MG63 (cell line): ENCODE measurements around the gene MCOLN3. TPM values are rescaled to one million over a fixed set of nuclear protein-coding genes. Genes with fewer than 3 reads are reported as not detected.

Experiments
- DNase-seq: peaks from one replicate; pipeline ENCODE4 v3.0.0-alpha.2; 2020
- H3K27me3 ChIP-seq: fragments of 250-450 bp; sonication (Bioruptor Pico); 2 replicates; pipeline ENCODE4 v1.5.1; 2020; ENCODE audit warnings: mild to moderate bottlenecking, moderate library complexity
- H3K36me3 ChIP-seq: fragments of 250-450 bp; sonication (Bioruptor Pico); 2 replicates; pipeline ENCODE4 v1.5.1; 2020; ENCODE audit warnings: mild to moderate bottlenecking, moderate library complexity
- H3K4me3 ChIP-seq: fragments of 250-450 bp; sonication (Bioruptor Pico); 2 replicates; pipeline ENCODE4 v1.5.1; 2020; ENCODE audit warnings: mild to moderate bottlenecking, moderate library complexity
- H3K9me3 ChIP-seq: fragments of 250-450 bp; sonication (Bioruptor Pico); 2 replicates; pipeline ENCODE4 v1.5.1; 2020; ENCODE audit warnings: mild to moderate bottlenecking, moderate library complexity
- total RNA-seq: library from RNA; depleted of rRNA; stranded (reverse); fragments of >200 nt; shearing (Covaris generic); gene quantifications from 2 replicates; pipeline ENCODE4 v1.2.3, GENCODE V29; 2014; ENCODE audit warnings: low replicate concordance; rRNA removed

MCOLN3 gene
- total RNA-seq, result 0.35 and 0.82 TPM in 2 replicates

GRCh38 chr1:85048296-85049064, at the start of gene MCOLN3:
MCOLN3 (minus strand) TSS chr1:85048500; CDS start chr1:85045360, 3,140 bp downstream.
- DNase-seq, result peak; percentile 62
- no peaks in the 10 kb centered on the region; the same call in none of the 2 replicates for H3K27me3 ChIP-seq
- H3K36me3 ChIP-seq, result no peaks in the 10 kb centered on the region
- H3K9me3 ChIP-seq, result no peaks in the 10 kb centered on the region
- H3K4me3 ChIP-seq, result peak within 1 kb of the TSS; percentile 52

- Histone ChIP-seq H3K27me3 (no peaks in the 10 kb centered on the region), H3K9me3 (no peaks in the 10 kb centered on the region), H3K36me3 (no peaks in the 10 kb centered on the region), H3K4me3 (no peak overlapping the region)
- DNase-seq, result no peak
Measured at GRCh38 chr1:85093644-85094043, 45.3 kb upstream of the MCOLN3 start.

- no peaks in the 10 kb centered on the region for H3K9me3 ChIP-seq
- no peak for DNase-seq
- H3K4me3 ChIP-seq, result no peak overlapping the region
- no peaks in the 10 kb centered on the region for H3K36me3 ChIP-seq
- no peaks in the 10 kb centered on the region for H3K27me3 ChIP-seq
Measured at GRCh38 chr1:85091671-85092280, 43.5 kb upstream of the MCOLN3 start.

GRCh38 chr1:85090225-85090624, 41.9 kb upstream of the MCOLN3 start:
- no peaks in the 10 kb centered on the region for H3K9me3 ChIP-seq
- H3K36me3 ChIP-seq, result no peaks in the 10 kb centered on the region
- no peaks in the 10 kb centered on the region for H3K27me3 ChIP-seq
- no peak overlapping the region for H3K4me3 ChIP-seq
- no peak for DNase-seq

GRCh38 chr1:85089203-85089602, 40.9 kb upstream of the MCOLN3 start:
- Histone ChIP-seq H3K27me3 (no peaks in the 10 kb centered on the region), H3K36me3 (no peaks in the 10 kb centered on the region), H3K9me3 (no peaks in the 10 kb centered on the region), H3K4me3 (no peak overlapping the region)
- no peak for DNase-seq

- Histone ChIP-seq H3K36me3 (no peaks in the 10 kb centered on the region), H3K4me3 (no peak overlapping the region), H3K27me3 (no peaks in the 10 kb centered on the region), H3K9me3 (no peaks in the 10 kb centered on the region)
- no peak for DNase-seq
Measured at GRCh38 chr1:85088408-85088784, 40.1 kb upstream of the MCOLN3 start.

- H3K9me3 ChIP-seq, result no peaks in the 10 kb centered on the region
- H3K36me3 ChIP-seq, result no peaks in the 10 kb centered on the region
- DNase-seq, result no peak
- no peaks in the 10 kb centered on the region for H3K27me3 ChIP-seq
- H3K4me3 ChIP-seq, result no peak overlapping the region
Measured at GRCh38 chr1:85087659-85088407, 39.5 kb upstream of the MCOLN3 start.

- Histone ChIP-seq H3K9me3 (no peaks in the 10 kb centered on the region), H3K27me3 (no peaks in the 10 kb centered on the region), H3K36me3 (no peaks in the 10 kb centered on the region), H3K4me3 (no peak overlapping the region)
- DNase-seq, result no peak
Measured at GRCh38 chr1:85085417-85085816, 37.1 kb upstream of the MCOLN3 start.

- no peaks in the 10 kb centered on the region for H3K27me3 ChIP-seq
- DNase-seq, result no peak
- no peak overlapping the region for H3K4me3 ChIP-seq
- no peaks in the 10 kb centered on the region for H3K9me3 ChIP-seq
- H3K36me3 ChIP-seq, result no peaks in the 10 kb centered on the region
Measured at GRCh38 chr1:85078903-85079302, 30.6 kb upstream of the MCOLN3 start.

GRCh38 chr1:85074365-85074964, 26.2 kb upstream of the MCOLN3 start:
- no peak overlapping the region for H3K4me3 ChIP-seq
- H3K27me3 ChIP-seq, result no peaks in the 10 kb centered on the region
- no peak for DNase-seq
- no peaks in the 10 kb centered on the region for H3K36me3 ChIP-seq
- no peaks in the 10 kb centered on the region for H3K9me3 ChIP-seq

- H3K4me3 ChIP-seq, result no peak overlapping the region
- no peaks in the 10 kb centered on the region for H3K36me3 ChIP-seq
- no peaks in the 10 kb centered on the region for H3K9me3 ChIP-seq
- H3K27me3 ChIP-seq, result no peaks in the 10 kb centered on the region
- no peak for DNase-seq
Measured at GRCh38 chr1:85070972-85071492, 22.7 kb upstream of the MCOLN3 start.

GRCh38 chr1:85068846-85069245, 20.5 kb upstream of the MCOLN3 start:
- DNase-seq, result no peak
- Histone ChIP-seq H3K9me3 (no peaks in the 10 kb centered on the region), H3K27me3 (no peaks in the 10 kb centered on the region), H3K36me3 (no peaks in the 10 kb centered on the region), H3K4me3 (no peak overlapping the region)

- Histone ChIP-seq H3K27me3 (no peaks in the 10 kb centered on the region), H3K4me3 (no peak overlapping the region), H3K36me3 (no peaks in the 10 kb centered on the region), H3K9me3 (no peaks in the 10 kb centered on the region)
- no peak for DNase-seq
Measured at GRCh38 chr1:85065550-85065949, 17.2 kb upstream of the MCOLN3 start.

GRCh38 chr1:85062425-85063026, 14.2 kb upstream of the MCOLN3 start:
- no peaks in the 10 kb centered on the region for H3K36me3 ChIP-seq
- H3K27me3 ChIP-seq, result no peaks in the 10 kb centered on the region
- no peaks in the 10 kb centered on the region for H3K9me3 ChIP-seq
- H3K4me3 ChIP-seq, result peak overlapping the region; percentile 48
- no peak for DNase-seq

- peak; percentile 91 for DNase-seq
Measured at GRCh38 chr1:85061711-85062424, 13.6 kb upstream of the MCOLN3 start.

GRCh38 chr1:85060038-85060437, 11.7 kb upstream of the MCOLN3 start:
- Histone ChIP-seq H3K4me3 (no peak overlapping the region), H3K27me3 (no peaks in the 10 kb centered on the region)

More at GRCh38 chr1:85061711-85062424, 13.6 kb upstream of the MCOLN3 start:
- H3K36me3 ChIP-seq, result no peaks in the 10 kb centered on the region
- H3K9me3 ChIP-seq, result no peaks in the 10 kb centered on the region
- no peaks in the 10 kb centered on the region for H3K27me3 ChIP-seq
- H3K4me3 ChIP-seq, result peak overlapping the region; percentile 48

More at GRCh38 chr1:85060038-85060437, 11.7 kb upstream of the MCOLN3 start:
- H3K9me3 ChIP-seq, result no peaks in the 10 kb centered on the region
- no peaks in the 10 kb centered on the region for H3K36me3 ChIP-seq
- no peak for DNase-seq
